Activated T-helper 1 cell treated with Interleukin-2 at 50 U/mL for 16 hours (primary cell): Measurements from ENCODE around the gene C9orf50.
A peak's percentile ranks its signal among the peaks of the same experiment; 100 is the strongest.
"Not testable (repeated sequence)": the region's sequence is repeated elsewhere in the genome, so short reads cannot be mapped to it uniquely, and the experiment has no call there.

Source experiments
- DNase-seq: peaks from one replicate; pipeline ENCODE4 v3.0.0-alpha.2; 2020; ENCODE audit warnings: low read depth

The C9orf50 gene

GRCh38 chr9:129610473-129611306, 10.2 kb downstream of the C9orf50 start:
- peak; percentile 65 for DNase-seq

GRCh38 chr9:129610213-129610472, 10.8 kb downstream of the C9orf50 start:
- no peak for DNase-seq

DNA sequence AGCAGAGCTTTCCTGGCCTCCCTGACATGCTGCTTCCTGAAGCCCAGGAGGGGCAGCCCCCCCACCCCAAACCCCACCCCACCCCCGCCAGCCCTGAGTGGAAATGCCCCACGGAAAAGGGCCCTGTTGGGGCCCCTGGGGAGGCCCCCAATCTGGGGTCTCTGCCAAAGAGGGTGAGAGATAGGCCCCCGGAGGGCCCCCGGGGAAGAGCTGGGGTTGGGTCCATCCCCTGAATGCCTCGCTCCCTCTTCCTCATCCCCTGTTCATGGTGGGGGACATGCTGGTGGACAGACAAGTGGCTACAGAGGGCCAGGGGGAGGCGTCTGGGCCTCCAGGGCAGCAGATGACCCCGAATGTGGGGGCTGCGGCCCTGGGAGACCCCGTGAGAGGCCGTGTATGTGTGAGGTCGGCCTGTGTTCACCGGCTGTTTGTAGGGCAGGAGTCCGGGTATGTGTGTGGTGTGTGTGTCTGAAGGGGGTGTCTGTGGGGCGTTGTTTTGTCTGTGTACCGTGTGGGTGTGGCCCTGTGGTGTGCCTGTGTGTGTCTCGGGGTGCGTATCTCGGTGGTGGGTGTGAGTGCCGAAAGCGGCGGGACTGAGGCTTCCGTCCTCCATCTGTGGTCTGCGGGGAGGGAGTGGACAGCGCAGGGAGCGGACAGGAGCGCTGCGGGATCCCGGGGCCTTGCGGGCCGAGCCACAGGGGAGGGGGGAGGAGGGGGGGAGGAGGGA, 11.3 kb downstream of the C9orf50 start:
- peak; percentile 58 for DNase-seq

DNA sequence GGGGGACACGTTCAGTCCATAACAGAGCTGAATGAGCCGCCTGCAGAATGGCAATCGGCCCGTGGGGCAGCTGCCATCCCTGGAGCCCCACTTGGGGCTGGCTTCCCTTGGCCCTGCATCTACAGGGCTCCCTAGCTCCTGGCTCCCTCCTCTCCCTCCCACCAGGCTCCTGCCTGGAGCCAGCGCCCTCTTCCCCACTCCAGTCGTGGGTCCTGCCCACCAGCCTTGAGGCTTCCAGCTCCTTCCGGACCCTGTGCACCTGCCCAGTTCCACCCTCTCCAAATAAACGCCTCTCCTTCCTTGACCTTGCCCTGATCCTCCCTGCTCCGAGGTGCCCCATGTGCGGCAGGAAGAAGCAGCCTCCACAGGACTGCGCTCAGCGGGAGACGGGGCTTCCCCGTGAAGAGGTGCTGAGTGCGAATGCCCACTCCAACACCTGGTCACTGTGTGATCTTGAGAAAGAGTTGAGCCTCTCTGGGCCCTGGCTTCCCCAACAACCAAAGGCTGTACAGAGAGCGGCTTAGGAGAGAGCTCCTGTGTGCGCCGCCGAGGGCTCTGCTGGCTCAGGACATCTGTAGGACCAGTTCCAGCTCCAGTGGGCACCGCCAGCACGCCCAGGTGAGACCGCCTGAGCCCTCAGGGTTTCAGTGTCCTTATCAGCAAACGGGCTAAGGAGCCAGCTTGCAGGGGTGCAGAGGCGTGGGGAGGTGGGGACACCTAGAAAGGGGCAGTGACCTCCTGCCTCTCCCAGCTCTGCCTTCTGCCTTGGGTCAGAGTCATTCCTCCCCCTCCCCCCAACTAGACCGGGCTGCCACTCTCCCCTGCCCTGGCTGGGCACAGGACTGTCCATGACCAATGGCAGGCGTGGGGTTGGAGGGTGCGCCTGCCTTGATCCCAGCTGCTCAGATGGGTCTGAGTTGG, 12.1 kb downstream of the C9orf50 start:
- no peak for DNase-seq

GRCh38 chr9:129607027-129607387, 13.9 kb downstream of the C9orf50 start:
- DNase-seq, result no peak

- no peak for DNase-seq
These were observed 14.5 kb downstream of the C9orf50 start for GRCh38 chr9:129606161-129607026.

DNA sequence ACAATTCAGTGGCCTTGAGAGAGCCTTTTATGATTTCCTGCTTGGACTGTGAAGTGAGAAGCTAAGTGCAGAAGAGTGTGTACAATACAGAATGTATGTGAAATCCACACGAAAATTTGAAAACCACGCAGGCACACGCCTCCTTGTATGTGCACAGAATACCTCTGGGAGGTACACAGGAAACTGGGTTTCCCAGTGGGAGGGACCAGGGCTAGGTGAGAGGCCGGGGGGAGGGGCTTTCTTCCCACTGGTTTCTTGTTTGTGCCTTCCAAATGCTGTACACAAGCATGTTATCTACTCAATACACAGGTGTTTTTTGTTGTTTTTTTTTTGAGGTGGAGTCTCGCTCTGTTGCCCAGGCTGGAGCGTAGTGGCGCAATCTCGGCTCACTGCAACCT, 16.1 kb downstream of the C9orf50 start:
- no peak for DNase-seq

DNA sequence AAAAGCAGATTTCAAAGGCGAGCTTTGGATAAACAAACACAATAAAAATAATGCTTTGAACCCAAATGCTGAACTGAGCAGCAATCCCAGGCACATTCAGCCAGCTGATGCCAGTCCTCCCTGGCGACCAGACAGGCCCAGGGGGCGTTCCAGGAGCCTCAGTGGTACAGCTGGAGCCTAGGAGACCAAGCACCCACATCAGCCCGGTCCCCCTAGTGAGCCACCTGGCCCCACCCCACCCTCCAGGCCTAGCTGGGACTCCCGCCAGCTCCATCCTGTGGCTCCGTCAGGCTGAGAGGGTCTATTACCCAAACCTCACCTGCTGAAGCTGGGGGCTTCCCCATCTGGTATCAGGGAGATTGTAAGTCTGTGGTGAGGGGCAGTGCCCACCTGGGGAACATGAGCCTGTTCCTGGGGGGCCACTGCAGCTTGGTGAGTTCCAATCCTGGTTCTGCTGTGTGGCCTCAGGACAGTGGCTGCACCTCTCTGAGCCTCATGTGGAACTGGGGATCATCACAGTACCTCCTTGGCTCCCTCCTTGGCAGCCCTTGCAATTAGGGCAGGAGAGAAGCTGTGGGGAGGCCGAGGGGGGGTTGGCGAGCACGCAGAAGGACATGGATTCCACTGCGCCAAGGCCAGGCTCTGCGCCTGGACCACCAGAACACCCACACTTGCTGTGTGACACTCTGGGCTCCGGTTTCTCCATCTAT, 16.7 kb downstream of the C9orf50 start:
- DNase-seq, result no peak

DNA sequence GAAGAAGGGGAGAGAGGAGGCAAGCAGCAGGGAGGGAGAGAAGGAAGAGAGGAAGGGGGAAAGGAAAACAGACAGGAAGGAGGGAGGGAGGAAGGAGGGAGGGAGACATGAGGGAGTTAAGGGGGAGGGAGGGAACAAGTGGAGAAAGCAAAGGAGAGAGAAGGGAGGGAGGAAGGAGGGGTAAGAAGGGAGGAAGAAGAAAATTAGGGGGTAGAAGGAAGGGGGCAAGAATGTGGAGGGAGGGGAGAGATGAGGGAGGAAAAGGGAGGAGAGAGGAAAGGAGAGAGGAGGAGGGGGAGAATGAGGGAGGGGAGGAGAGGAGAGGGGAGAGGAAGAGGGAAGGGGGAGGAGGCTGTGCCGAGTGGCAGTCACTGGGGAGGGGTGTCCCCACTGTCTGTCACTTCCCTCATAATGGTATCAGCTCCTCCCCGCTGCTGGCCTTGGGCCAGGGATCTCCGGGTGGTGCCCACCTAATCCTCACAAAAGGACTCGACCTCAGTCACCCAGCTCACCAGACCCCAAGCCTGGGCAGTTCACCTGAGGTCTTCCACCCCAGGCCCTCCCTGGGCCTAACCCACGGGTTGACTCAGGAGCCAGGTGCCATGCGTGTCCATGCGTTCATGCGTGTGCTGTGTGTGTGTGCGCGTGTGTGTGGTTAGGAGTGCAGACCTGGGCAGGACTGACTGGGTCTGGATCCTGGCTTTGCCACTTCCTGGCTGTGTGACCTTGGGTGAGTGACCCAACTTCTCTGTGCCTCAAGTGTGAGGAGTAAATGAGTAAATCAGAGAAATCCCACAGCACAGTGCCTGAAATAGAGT, 18.1 kb downstream of the C9orf50 start:
- DNase-seq, result no peak

DNA sequence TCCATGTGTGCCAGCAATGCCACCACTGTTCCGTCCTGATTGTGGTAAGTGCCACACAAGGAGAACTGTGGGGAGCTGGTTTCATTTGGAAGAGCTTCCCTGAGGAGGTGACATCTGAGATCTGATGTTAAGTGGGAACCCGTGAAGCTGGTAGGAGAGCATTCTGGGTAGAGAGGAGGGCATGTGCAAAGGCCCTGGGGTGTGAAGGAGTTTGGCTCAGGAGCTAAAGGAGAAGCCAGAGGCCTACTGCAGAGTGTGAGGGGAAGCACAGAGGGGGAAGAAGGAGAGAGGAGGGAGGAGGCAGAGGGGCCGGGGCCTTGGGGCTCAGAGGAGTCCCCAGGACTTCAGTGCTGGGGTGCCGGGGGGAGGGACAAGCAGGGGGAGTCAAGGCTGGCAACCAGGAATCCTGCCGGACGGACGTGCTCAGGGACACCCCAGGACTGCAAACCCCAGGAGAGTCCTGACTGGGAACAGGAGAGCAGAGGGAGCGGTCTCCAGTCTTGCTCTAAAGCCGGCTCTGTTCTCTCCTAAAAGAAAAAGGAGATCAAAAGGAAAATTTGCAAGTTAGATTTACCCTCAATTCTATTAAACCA, 19.7 kb downstream of the C9orf50 start:
- DNase-seq, result no peak

GRCh38 chr9:129598089-129598596, 22.8 kb downstream of the C9orf50 start:
- no peak for DNase-seq

GRCh38 chr9:129597355-129598088, 23.4 kb downstream of the C9orf50 start:
- no peak for DNase-seq

GRCh38 chr9:129596541-129597331, 24.2 kb downstream of the C9orf50 start:
- no peak for DNase-seq

DNA sequence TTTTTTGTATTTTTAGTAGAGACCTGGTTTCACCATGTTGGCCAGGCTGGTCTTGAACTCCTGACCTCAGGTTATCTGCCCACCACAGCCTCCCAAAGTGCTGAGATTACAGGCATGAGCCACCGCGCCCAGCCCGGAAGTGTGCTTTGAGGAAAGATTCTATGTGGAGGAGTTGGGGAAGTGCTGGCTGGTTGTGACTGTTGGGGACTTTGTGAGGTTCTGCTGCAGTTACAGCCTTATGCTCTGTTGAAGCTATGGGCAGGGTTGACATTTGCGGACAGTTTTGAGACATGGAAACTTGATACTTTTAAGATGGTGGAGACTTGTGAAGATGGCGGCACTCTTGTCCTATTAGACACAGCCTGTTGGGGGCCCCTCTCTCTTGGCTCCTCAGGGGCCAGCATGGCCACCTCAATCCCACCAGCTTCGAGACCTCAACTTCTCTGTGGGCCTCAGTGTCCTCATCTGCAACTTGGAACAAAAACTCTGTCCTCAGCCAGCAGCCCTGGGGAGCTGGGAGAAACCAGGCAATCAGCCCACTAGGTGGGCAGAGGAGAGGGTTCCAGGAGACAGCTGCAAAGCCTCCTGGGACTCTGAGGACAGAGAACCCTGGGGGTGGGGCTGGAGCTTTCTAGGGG, 24.9 kb downstream of the C9orf50 start:
- DNase-seq, result no peak

DNA sequence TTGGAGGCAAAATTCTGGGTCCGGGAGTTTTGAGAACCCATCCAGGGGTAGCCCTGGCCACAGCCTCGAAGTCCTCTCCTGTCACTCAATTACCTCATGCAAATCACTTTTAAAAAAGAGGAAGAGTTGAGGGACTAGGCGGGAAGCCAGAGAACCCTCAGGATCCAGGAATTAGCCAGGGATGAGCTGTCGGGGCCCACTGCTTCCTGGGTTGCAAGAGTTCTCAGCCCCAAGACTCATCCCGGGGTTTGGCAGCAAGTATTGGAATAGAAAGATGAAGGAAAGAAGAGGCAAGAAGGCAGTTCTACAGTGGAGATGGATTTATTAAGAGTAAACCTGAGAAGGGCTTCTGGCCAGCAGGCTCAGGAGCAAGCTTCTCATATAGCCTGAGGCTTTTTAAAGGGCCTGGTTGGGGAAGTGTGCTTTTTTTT, 25.6 kb downstream of the C9orf50 start:
- DNase-seq, result no peak

DNA sequence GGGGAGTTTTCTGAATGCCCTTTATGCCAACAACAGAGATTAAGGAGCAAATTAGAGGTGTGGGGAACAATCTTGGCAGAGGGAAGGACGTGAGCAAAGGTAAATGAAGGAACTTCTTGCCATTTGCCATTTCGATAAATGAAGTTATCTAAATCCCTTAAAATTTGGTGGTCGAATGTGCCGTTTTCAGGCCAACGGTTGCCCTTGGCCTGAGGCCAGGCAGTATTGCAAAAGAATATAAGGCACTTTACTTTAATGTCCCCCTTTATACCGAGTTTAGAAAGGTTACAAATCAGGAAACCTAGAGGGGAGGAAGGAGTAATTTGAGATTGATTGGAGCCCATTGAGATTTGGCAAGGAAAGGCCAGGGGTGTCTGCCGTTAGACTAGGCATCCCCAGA, 26.3 kb downstream of the C9orf50 start:
- DNase-seq, result no peak

- not testable (repeated sequence) for DNase-seq
These were observed 28.1 kb downstream of the C9orf50 start for GRCh38 chr9:129592790-129593189.
